Measurements from ENCODE around the gene DBX1. TPM values are rescaled to one million over a fixed set of nuclear protein-coding genes. Genes with fewer than 3 reads are reported as not detected.

The DBX1 gene
- total and polyA plus RNA-seq, 10 donors, result not detected

- Histone ChIP-seq H3K27ac (no peak overlapping the region), H3K36me3 (no peaks in the 10 kb centered on the region), H3K27me3 (replicated peaks in 1 of 7) (peaks cover 0 to 9% (median 0%) of the 10 kb centered on the region in 7 donors), H3K9me3 (no peaks in the 10 kb centered on the region), H3K4me3 (no peak overlapping the region), H3K4me1 (no peaks in the 10 kb centered on the region)
- TF ChIP-seq POLR2A (IDR thresholded peaks at IDR 0.05) (no peak), CTCF (IDR thresholded peaks at IDR 0.05 in 8 of 11, conservative IDR thresholded peaks at IDR 0.05 in 3 of 11) (no peak), POLR2AphosphoS5 (IDR thresholded peaks at IDR 0.05) (no peak)
- intact Hi-C loops (cut with DNase I; ENCODE audit: low total_unique reads), result no loop called here
- 80 to 92% (median 88%) methylated on average over 2 of the region's 2 CpGs for WGBS, 5 donors
- no peak for DNase-seq
Measured at GRCh38 chr11:20192151-20192550, 31.9 kb upstream of the DBX1 start.

GRCh38 chr11:20178976-20179375 lies 18.7 kb upstream of the DBX1 start:
- Histone ChIP-seq H3K4me3 (no peak overlapping the region), H3K27me3 (replicated peaks in 1 of 7) (peaks cover 0 to 23% (median 0%) of the 10 kb centered on the region in 7 donors), H3K4me1 (no peaks in the 10 kb centered on the region), H3K9me3 (peaks cover 0 to 20% (median 7%) of the 10 kb centered on the region in 8 donors), H3K27ac (no peak overlapping the region), H3K36me3 (no peaks in the 10 kb centered on the region)
- 84 to 93% (median 88%) methylated on average over 2 of the region's 2 CpGs for WGBS, 5 donors
- DNase-seq, result no peak
- intact Hi-C loops (cut with DNase I; ENCODE audit: low total_unique reads), result no loop called here
- TF ChIP-seq POLR2AphosphoS5 (IDR thresholded peaks at IDR 0.05) (no peak), POLR2A (IDR thresholded peaks at IDR 0.05) (no peak), CTCF (IDR thresholded peaks at IDR 0.05 in 8 of 11, conservative IDR thresholded peaks at IDR 0.05 in 3 of 11) (no peak)

GRCh38 chr11:20177136-20177535 lies 16.9 kb upstream of the DBX1 start:
- WGBS, 5 donors, result 72 to 78% (median 73%) methylated on average over 7 of the region's 7 CpGs
- no peak overlapping the region for H3K27ac ChIP-seq
- H3K4me3 ChIP-seq, result no peak overlapping the region
- no peaks in the 10 kb centered on the region for H3K36me3 ChIP-seq
- peaks cover 0 to 18% (median 0%) of the 10 kb centered on the region in 7 donors for H3K27me3 ChIP-seq (replicated peaks in 1 of 7)
- peaks cover 0 to 11% (median 3%) of the 10 kb centered on the region in 8 donors for H3K9me3 ChIP-seq
- intact Hi-C loops (cut with DNase I; ENCODE audit: low total_unique reads), result no loop called here
- TF ChIP-seq CTCF (IDR thresholded peaks at IDR 0.05 in 8 of 11, conservative IDR thresholded peaks at IDR 0.05 in 3 of 11), result no peak
- no peak for TF ChIP-seq POLR2AphosphoS5 (IDR thresholded peaks at IDR 0.05)
- no peak for TF ChIP-seq POLR2A (IDR thresholded peaks at IDR 0.05)
- H3K4me1 ChIP-seq, result no peaks in the 10 kb centered on the region
- DNase-seq, result no peak

GRCh38 chr11:20172721-20173447 lies 12.6 kb upstream of the DBX1 start:
- Histone ChIP-seq H3K27me3 (replicated peaks in 1 of 7) (peaks cover 0 to 38% (median under 1%) of the 10 kb centered on the region in 7 donors), H3K36me3 (no peaks in the 10 kb centered on the region), H3K27ac (no peak overlapping the region), H3K4me3 (no peak overlapping the region), H3K9me3 (peaks cover 0 to 19% (median 8%) of the 10 kb centered on the region in 8 donors), H3K4me1 (no peaks in the 10 kb centered on the region)
- WGBS, 5 donors, result 58 to 70% (median 63%) methylated on average over 5 of the region's 5 CpGs
- TF ChIP-seq POLR2A (IDR thresholded peaks at IDR 0.05) (no peak), CTCF (IDR thresholded peaks at IDR 0.05 in 8 of 11, conservative IDR thresholded peaks at IDR 0.05 in 3 of 11) (no peak), POLR2AphosphoS5 (IDR thresholded peaks at IDR 0.05) (no peak)
- DNase-seq, result no peak
- intact Hi-C loops (cut with DNase I; ENCODE audit: low total_unique reads), result no loop called here

Data from spleen (tissue), 11 donors.